GM12891 (cell line): Measurements from ENCODE around the gene PTPRR.

Source experiments
- DNase-seq: peaks from one replicate; pipeline ENCODE4 v3.0.0; 2011; ENCODE audit warnings: low spot score; ENCODE audit not compliant: insufficient read length
- FAIRE-seq: peaks from 2 replicates; lab custom pipeline; 2011; peaks lifted over from hg19 to GRCh38; lab: Jason Lieb, UNC
- PAX5 ChIP-seq: IDR thresholded peaks from 2 replicates; pipeline ENCODE4 v1.6.1; 2011; ENCODE audit warnings: low read length, moderate library complexity, mild to moderate bottlenecking; ENCODE audit not compliant: insufficient read depth, severe bottlenecking
- POLR2A ChIP-seq: IDR thresholded peaks from 2 replicates; pipeline ENCODE4 v1.6.1; 2011; ENCODE audit warnings: low read depth, low read length, control low read depth
- POLR2AphosphoS5 ChIP-seq: IDR thresholded peaks from 2 replicates; pipeline ENCODE4 v1.6.1; 2011; ENCODE audit warnings: low read depth, low read length, control low read depth
- POU2F2 ChIP-seq: IDR thresholded peaks from 2 replicates; pipeline ENCODE4 v1.6.1; 2011; ENCODE audit warnings: low read depth, mild to moderate bottlenecking, control low read depth, low read length, moderate library complexity
- SPI1 ChIP-seq: IDR thresholded peaks from 2 replicates; pipeline ENCODE4 v1.6.1; 2011; ENCODE audit warnings: low read depth, low read length, control low read depth
- TAF1 ChIP-seq: IDR thresholded peaks from 2 replicates; pipeline ENCODE4 v1.6.1; 2011; ENCODE audit warnings: low read depth, low read length, control low read depth

Gene PTPRR

GRCh38 chr12:70646850-70647249 is 273.7 kb downstream of the PTPRR start:
- TF ChIP-seq POU2F2 (no peak), POLR2AphosphoS5 (no peak), POLR2A (no peak), TAF1 (no peak), PAX5 (no peak), SPI1 (no peak)
- no peak for FAIRE-seq
- DNase-seq, result no peak

- FAIRE-seq (no peak), DNase-seq (no peak)
- TF ChIP-seq SPI1 (no peak), PAX5 (no peak)
Measured at GRCh38 chr12:70645494-70646317, 274.8 kb downstream of the PTPRR start.

GRCh38 chr12:70644861-70645260 is 275.7 kb downstream of the PTPRR start:
- FAIRE-seq (no peak), DNase-seq (no peak)
- TF ChIP-seq PAX5 (no peak), POLR2A (no peak), TAF1 (no peak), POLR2AphosphoS5 (no peak), SPI1 (no peak), POU2F2 (no peak)

GRCh38 chr12:70643939-70644338 is 276.6 kb downstream of the PTPRR start:
- TF ChIP-seq TAF1 (no peak), PAX5 (no peak), POLR2A (no peak), POU2F2 (no peak), POLR2AphosphoS5 (no peak), SPI1 (no peak)
- no peak for DNase-seq
- FAIRE-seq, result no peak

GRCh38 chr12:70641691-70642090 is 278.8 kb downstream of the PTPRR start:
- FAIRE-seq (no peak), DNase-seq (no peak)
- no peak for TF ChIP-seq POLR2AphosphoS5
- no peak for TF ChIP-seq PAX5
- no peak for TF ChIP-seq POU2F2
- TF ChIP-seq POLR2A, result no peak
- no peak for TF ChIP-seq SPI1
- no peak for TF ChIP-seq TAF1

- no peak for DNase-seq
- TF ChIP-seq POLR2A (no peak), SPI1 (no peak), POU2F2 (no peak), PAX5 (no peak), TAF1 (no peak), POLR2AphosphoS5 (no peak)
- FAIRE-seq, result no peak
Measured at GRCh38 chr12:70640901-70641300, 279.6 kb downstream of the PTPRR start.

- TF ChIP-seq PAX5 (no peak), TAF1 (no peak), POLR2A (no peak), POU2F2 (no peak), POLR2AphosphoS5 (no peak), SPI1 (no peak)
- DNase-seq, result no peak
- FAIRE-seq, result no peak
Measured at GRCh38 chr12:70639535-70639934, 281.0 kb downstream of the PTPRR start.

- FAIRE-seq (no peak), DNase-seq (no peak)
- TF ChIP-seq SPI1 (no peak), PAX5 (no peak), POLR2AphosphoS5 (no peak), POLR2A (no peak), POU2F2 (no peak), TAF1 (no peak)
Measured at GRCh38 chr12:70638639-70639360, 281.7 kb downstream of the PTPRR start.
